GM23248 (cell line): Measurements from ENCODE around the gene C1orf52. TPM values are rescaled to one million over a fixed set of nuclear protein-coding genes. Genes with fewer than 3 reads are reported as not detected.

Experiments used
- DNase-seq: peaks from one replicate; pipeline ENCODE4 v3.0.0-alpha.2; 2015
- H2AFZ ChIP-seq: fragments of 200-600 bp; sonication (generic); 2 replicates; pipeline ENCODE4 v1.6.1; 2016; ENCODE audit warnings: antibody characterized with exemption
- H3F3A ChIP-seq: fragments of 200-600 bp; sonication (generic); 2 replicates; pipeline ENCODE4 v1.6.1; 2016; ENCODE audit warnings: mild to moderate bottlenecking, antibody characterized with exemption, mixed run types; ENCODE audit not compliant: insufficient read depth
- H3K27ac ChIP-seq: fragments of 200-600 bp; sonication (generic); 2 replicates; pipeline ENCODE4 v1.5.1; 2016; ENCODE audit warnings: mild to moderate bottlenecking
- H3K27me3 ChIP-seq: fragments of 200-600 bp; sonication (generic); replicated peaks from 2 replicates; pipeline ENCODE4 v1.6.1; 2016; ENCODE audit warnings: mild to moderate bottlenecking; ENCODE audit not compliant: insufficient read depth
- H3K36me3 ChIP-seq: fragments of 200-600 bp; sonication (generic); 2 replicates; pipeline ENCODE4 v1.6.1; 2016; ENCODE audit warnings: low read depth, mild to moderate bottlenecking
- H3K4me1 ChIP-seq: fragments of 200-600 bp; sonication (generic); 2 replicates; pipeline ENCODE4 v1.6.1; 2016; ENCODE audit warnings: mild to moderate bottlenecking; ENCODE audit not compliant: insufficient read depth
- H3K4me2 ChIP-seq: fragments of 200-600 bp; sonication (generic); one replicate; pipeline ENCODE4 v1.6.1; 2016; ENCODE audit warnings: mild to moderate bottlenecking; ENCODE audit not compliant: unreplicated experiment
- H3K4me3 ChIP-seq: fragments of 200-600 bp; sonication (generic); 2 replicates; pipeline ENCODE4 v1.5.1; 2016; ENCODE audit warnings: mild to moderate bottlenecking
- H3K79me2 ChIP-seq: fragments of 200-600 bp; sonication (generic); 2 replicates; pipeline ENCODE4 v1.6.1; 2016; ENCODE audit warnings: mild to moderate bottlenecking; ENCODE audit not compliant: insufficient read depth
- H3K9ac ChIP-seq: fragments of 200-600 bp; sonication (generic); 2 replicates; pipeline ENCODE4 v1.6.1; 2016; ENCODE audit warnings: mild to moderate bottlenecking
- H3K9me2 ChIP-seq: fragments of 200-600 bp; sonication (generic); 2 replicates; pipeline ENCODE4 v1.6.1; 2016; ENCODE audit warnings: mixed run types, mild to moderate bottlenecking, moderate library complexity; ENCODE audit not compliant: insufficient read depth
- H3K9me3 ChIP-seq: fragments of 200-600 bp; sonication (generic); one replicate; pipeline ENCODE4 v1.6.1; 2017; ENCODE audit warnings: low read depth
- H4K20me1 ChIP-seq: fragments of 200-600 bp; sonication (generic); 2 replicates; pipeline ENCODE4 v1.6.0; 2016; ENCODE audit not compliant: insufficient read depth
- EZH2 ChIP-seq: fragments of 200-600 bp; sonication (generic); IDR thresholded peaks from 2 replicates; pipeline ENCODE4 v1.6.1; 2018; ENCODE audit warnings: antibody characterized with exemption, mild to moderate bottlenecking; ENCODE audit not compliant: insufficient read depth, poor library complexity, severe bottlenecking
- EZH2phosphoT487 ChIP-seq: fragments of 200-600 bp; sonication (generic); IDR thresholded peaks from 2 replicates; pipeline ENCODE4 v1.6.1; 2018; ENCODE audit warnings: antibody characterized with exemption, moderate library complexity, mild to moderate bottlenecking, low read depth; ENCODE audit not compliant: insufficient read depth
- WGBS, 2 experiments: methylation state at CpG; one replicate each; pipeline ENCODE4 v1.1.6; 2015 to 2017; ENCODE audit warnings: low lambda C conversion rate in 2 of 2, low coverage in 1 of 2; ENCODE audit errors: missing lambda C conversion rate in 2 of 2; 5-methylcytosine and 5-hydroxymethylcytosine counted together
- in situ Hi-C: fragments of 300-500 bp; cut with MboI; formaldehyde crosslinking; loops from 2 replicates; pipeline ENCODE4 v1.15.0; 2020
- polyA plus RNA-seq: library from polyadenylated mRNA; unstranded; fragments of >200 nt; fragmentation: Nextera tagmentation; extraction: Ambion mirVana; gene quantifications from 2 replicates; pipeline ENCODE4 v1.2.1, GENCODE V29; 2016
- total RNA-seq: library from RNA; depleted of rRNA; stranded (reverse); fragments of >200 nt; shearing (Covaris generic); gene quantifications from 2 replicates; pipeline ENCODE4 v1.2.3, GENCODE V29; 2014

C1orf52 gene
- total and polyA plus RNA-seq, 2 experiments from 2014 or later, result 26.7 to 72.4 TPM

- Histone ChIP-seq H3K27me3 (no peaks in the 10 kb centered on the region), H3K27ac (peak overlapping the region; percentile 89), H3K4me3 (peak overlapping the region; percentile 98), H3K79me2 (peaks cover 62% of the 10 kb centered on the region), H3K9me3 (no peaks in the 10 kb centered on the region), H3K9ac (peak overlapping the region; percentile 97), H2AFZ (no peak overlapping the region), H3K4me2 (peak overlapping the region; percentile 97), H3F3A (peaks cover 43% of the 10 kb centered on the region), H4K20me1 (peaks cover 8% of the 10 kb centered on the region; the same call in 1 of the 2 replicates), H3K9me2 (no peaks in the 10 kb centered on the region), H3K36me3 (peaks cover 19% of the 10 kb centered on the region), H3K4me1 (peaks cover 38% of the 10 kb centered on the region)
- in situ Hi-C loops, result no loop called here
- TF ChIP-seq EZH2, result no peak
- no peak for TF ChIP-seq EZH2phosphoT487
- WGBS, 2 experiments, result 85 to 86% methylated on average over 1 of the region's 1 CpG
- peak; percentile 88 for DNase-seq
These were observed 15.5 kb upstream of the C1orf52 start for GRCh38 chr1:85274969-85275453.

- Histone ChIP-seq H3F3A (peaks cover 33% of the 10 kb centered on the region), H4K20me1 (peaks cover 8% of the 10 kb centered on the region; the same call in 1 of the 2 replicates), H3K36me3 (peaks cover 30% of the 10 kb centered on the region), H3K9me3 (no peaks in the 10 kb centered on the region), H3K4me3 (peak overlapping the region; percentile 98), H3K27me3 (no peaks in the 10 kb centered on the region), H3K27ac (no peak overlapping the region), H3K4me2 (peak overlapping the region; percentile 97), H3K4me1 (peaks cover 27% of the 10 kb centered on the region), H3K79me2 (peaks cover 78% of the 10 kb centered on the region), H2AFZ (no peak overlapping the region), H3K9ac (peak overlapping the region; percentile 97), H3K9me2 (no peaks in the 10 kb centered on the region)
- DNase-seq, result no peak
- in situ Hi-C loops, result no loop called here
- no peak for TF ChIP-seq EZH2
- no peak for TF ChIP-seq EZH2phosphoT487
These were observed 13.9 kb upstream of the C1orf52 start for GRCh38 chr1:85273397-85273796.

GRCh38 chr1:85268801-85269585, 9.5 kb upstream of the C1orf52 start:
- Histone ChIP-seq H3K9ac (no peak overlapping the region), H3K9me2 (no peaks in the 10 kb centered on the region), H3F3A (peaks cover 45% of the 10 kb centered on the region), H3K27ac (no peak overlapping the region), H3K4me3 (no peak overlapping the region), H3K9me3 (no peaks in the 10 kb centered on the region), H3K4me2 (no peak overlapping the region), H3K79me2 (peaks cover 95% of the 10 kb centered on the region), H3K4me1 (peaks cover 18% of the 10 kb centered on the region), H2AFZ (no peak overlapping the region), H4K20me1 (peaks cover 5% of the 10 kb centered on the region; the same call in 1 of the 2 replicates), H3K36me3 (peaks cover 64% of the 10 kb centered on the region), H3K27me3 (no peaks in the 10 kb centered on the region)
- in situ Hi-C loops, result no loop called here
- TF ChIP-seq EZH2phosphoT487, result no peak
- no peak for TF ChIP-seq EZH2
- 85 to 89% methylated on average over 5 of the region's 5 CpGs for WGBS, 2 experiments
- DNase-seq, result no peak

GRCh38 chr1:85267313-85267712, 7.9 kb upstream of the C1orf52 start:
- Histone ChIP-seq H3K27ac (no peak overlapping the region), H3K36me3 (peaks cover 74% of the 10 kb centered on the region), H3K9me3 (no peaks in the 10 kb centered on the region), H3K79me2 (peaks cover 82% of the 10 kb centered on the region), H3K27me3 (no peaks in the 10 kb centered on the region), H4K20me1 (0 out of 2 replicates have a peak, but pooled peaks cover 5% of the 10 kb centered on the region), H3K9ac (no peak overlapping the region), H3K4me1 (peaks cover 7% of the 10 kb centered on the region), H3K9me2 (no peaks in the 10 kb centered on the region), H3K4me3 (no peak overlapping the region), H2AFZ (no peak overlapping the region), H3K4me2 (no peak overlapping the region), H3F3A (peaks cover 62% of the 10 kb centered on the region)
- in situ Hi-C loops, result no loop called here
- TF ChIP-seq EZH2 (no peak), EZH2phosphoT487 (no peak)
- no peak for DNase-seq
- 98 to 100% methylated on average over 2 of the region's 2 CpGs for WGBS, 2 experiments
